Omental fat pad (tissue), 4 donors: ENCODE measurements around the gene PPP2R5A. TPM values are rescaled to one million over a fixed set of nuclear protein-coding genes. Genes with fewer than 3 reads are reported as not detected.

ENCODE experiments used
- ATAC-seq: fragments of 150-250 bp; one replicate; pipeline ENCODE4 v1.9.1; 2016; ENCODE audit warnings: mild to moderate bottlenecking, moderate library complexity; ENCODE audit not compliant: low FRiP score
- DNase-seq: peaks from one replicate; pipeline ENCODE4 v3.0.0-alpha.2; 2019; ENCODE audit warnings: low spot score
- CTCF ChIP-seq, 3 donors: fragments of 450-650 bp; IDR thresholded peaks; one replicate each; pipeline ENCODE4 v1.5.1; 2016 to 2017; ENCODE audit warnings: antibody characterized with exemption in 3 of 3, mild to moderate bottlenecking in 3 of 3, moderate library complexity in 2 of 3
- small RNA-seq: library from RNA; depleted of rRNA; stranded (forward); fragments of <200 nt; gene quantifications from one replicate; pipeline ENCODE3, GENCODE V24; 2016
- total RNA-seq, 4 donors: library from RNA; depleted of rRNA; stranded (reverse); fragments of >200 nt; gene quantifications; one replicate each; pipeline ENCODE4 v1.1.0, GENCODE V29; 2016

Gene PPP2R5A
- total RNA-seq, 4 donors from 2014 or later, result 34.8 to 98.6 (median 66.1) TPM

GRCh38 chr1:212402666-212403321, 117.6 kb downstream of the PPP2R5A start:
- no peak for DNase-seq
- ATAC-seq, result no peak
- no peak for TF ChIP-seq CTCF (IDR thresholded peaks at IDR 0.05)

GRCh38 chr1:212410231-212410820, 125.1 kb downstream of the PPP2R5A start:
- DNase-seq (no peak), ATAC-seq (no peak)
- TF ChIP-seq CTCF (IDR thresholded peaks at IDR 0.05), result no peak

Small RNAs within 50 kb of the gene (small RNA-seq; reads per million reads assigned to genes)
- gene SNORA16B, result not detected

Other genes with a start within 250 kb of the PPP2R5A start
- 10 to 100 TPM in 2 of 4 donors, 1 to 10 TPM in 2; 6.7 to 11.0 (median 9.5) TPM for gene INTS7, start 249.9 kb upstream of the PPP2R5A start, total RNA-seq
- 1 to 10 TPM in 1 of 4 donors, under 1 TPM in 3; 0.60 to 1.4 (median 0.77) TPM for gene DTL, start 249.7 kb upstream of the PPP2R5A start, total RNA-seq
- 1 to 10 TPM; 3.4 to 6.2 (median 5.8) TPM for gene PACC1, start 129.5 kb downstream of the PPP2R5A start, total RNA-seq
- gene NENF, start 147.5 kb downstream of the PPP2R5A start, total RNA-seq, result 10 to 100 TPM; 47.4 to 53.8 (median 52.1) TPM